Measurements from ENCODE around the gene PANX1.

Gene PANX1

DNA sequence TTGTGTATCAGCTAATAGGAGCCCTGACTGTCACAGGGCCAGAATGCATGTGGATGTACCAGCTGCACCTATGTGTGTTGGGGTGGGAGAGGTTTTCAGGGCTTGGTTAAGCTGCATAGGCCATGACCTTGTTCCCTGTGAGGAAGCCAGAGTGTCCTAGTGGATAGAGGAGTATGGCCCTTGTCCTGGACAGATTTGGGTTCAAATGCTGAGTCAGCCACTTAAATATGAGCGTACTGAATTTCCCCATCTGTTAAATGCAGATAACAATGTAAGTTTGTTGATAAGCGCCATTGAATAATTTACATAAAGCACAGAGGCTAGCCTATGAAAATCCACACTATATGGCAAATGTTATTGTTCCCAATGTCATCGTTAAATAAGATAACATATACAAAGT is 74.4 kb downstream of the PANX1 start:
- in situ Hi-C loops (cut with HindIII; ENCODE audit: low pct_ligation_motif_present, low sequenced_read_pairs): no loop called here
- no peak overlapping the region for H3K27ac ChIP-seq

DNA sequence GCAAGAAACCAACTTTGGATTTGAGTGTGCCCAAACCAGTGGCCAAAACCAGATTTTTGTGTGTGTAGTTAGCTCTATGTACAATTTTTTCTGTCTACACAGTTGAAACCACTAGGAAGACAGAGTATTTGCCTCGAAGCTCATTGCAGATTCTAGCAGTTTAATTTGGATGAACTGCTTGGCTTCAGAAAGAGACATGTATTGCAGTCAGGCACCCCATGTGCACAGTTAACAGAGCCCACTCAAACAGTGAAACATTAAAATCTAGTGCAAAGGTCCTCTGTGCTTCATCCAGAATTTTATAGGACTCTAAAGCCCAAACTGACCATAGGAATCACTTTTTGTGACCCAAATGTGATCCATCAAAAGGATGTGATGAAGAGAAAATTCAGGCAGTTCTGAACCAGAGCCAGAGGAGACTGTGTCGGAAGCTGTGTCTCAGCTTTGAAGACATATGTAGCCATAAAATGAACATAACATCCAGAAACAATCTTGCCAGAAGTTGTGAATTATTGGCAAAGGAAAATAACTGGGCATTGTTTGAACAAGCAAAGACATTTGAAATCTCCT is 82.7 kb downstream of the PANX1 start:
- Histone ChIP-seq H3K27me3 (replicated peaks) (no peaks in the 10 kb centered on the region), H3K27ac (no peak overlapping the region), H3K36me3 (replicated peaks) (no peaks in the 10 kb centered on the region), H3K4me3 (ENCODE audit: low read depth, low read length) (no peak overlapping the region)
- TF ChIP-seq CTCF (IDR thresholded peaks at IDR 0.05; ENCODE audit: low read depth, low read length, missing control alignments): no peak
- no peak for DNase-seq
- in situ Hi-C loops (cut with HindIII; ENCODE audit: low pct_ligation_motif_present, low sequenced_read_pairs): no loop called here

More for the DNA sequence above, 74.4 kb downstream of the PANX1 start:
- Histone ChIP-seq H3K4me3 (ENCODE audit: low read depth, low read length) (no peak overlapping the region), H3K27me3 (replicated peaks) (no peaks in the 10 kb centered on the region), H3K36me3 (replicated peaks) (no peaks in the 10 kb centered on the region)
- TF ChIP-seq CTCF (IDR thresholded peaks at IDR 0.05; ENCODE audit: low read depth, low read length, missing control alignments): no peak
- DNase-seq: no peak

DNA sequence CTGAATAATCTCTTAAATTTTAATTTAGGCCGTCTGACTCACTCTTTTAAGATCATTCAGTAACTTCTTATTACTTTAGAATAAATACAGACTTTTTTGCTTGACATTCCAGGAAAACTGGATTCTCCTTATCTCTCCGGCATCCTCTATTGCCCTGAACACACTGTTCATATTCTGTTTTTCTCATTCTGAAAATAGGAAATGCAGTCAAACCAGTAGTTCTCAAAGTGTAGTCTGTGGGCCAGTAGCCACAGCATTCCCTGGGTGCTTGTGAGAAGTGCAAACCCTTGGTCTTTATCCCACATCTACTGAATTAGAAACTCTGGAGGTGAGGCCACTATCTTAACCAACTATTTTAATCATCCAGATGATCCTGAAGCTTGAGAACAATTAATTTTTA is 84.3 kb downstream of the PANX1 start:
- TF ChIP-seq CTCF (IDR thresholded peaks at IDR 0.05; ENCODE audit: low read depth, low read length, missing control alignments): no peak
- Histone ChIP-seq H3K27ac (no peak overlapping the region), H3K36me3 (replicated peaks) (no peaks in the 10 kb centered on the region), H3K4me3 (ENCODE audit: low read depth, low read length) (no peak overlapping the region), H3K27me3 (replicated peaks) (no peaks in the 10 kb centered on the region)
- in situ Hi-C loops (cut with HindIII; ENCODE audit: low pct_ligation_motif_present, low sequenced_read_pairs): no loop called here
- no peak for DNase-seq

DNA sequence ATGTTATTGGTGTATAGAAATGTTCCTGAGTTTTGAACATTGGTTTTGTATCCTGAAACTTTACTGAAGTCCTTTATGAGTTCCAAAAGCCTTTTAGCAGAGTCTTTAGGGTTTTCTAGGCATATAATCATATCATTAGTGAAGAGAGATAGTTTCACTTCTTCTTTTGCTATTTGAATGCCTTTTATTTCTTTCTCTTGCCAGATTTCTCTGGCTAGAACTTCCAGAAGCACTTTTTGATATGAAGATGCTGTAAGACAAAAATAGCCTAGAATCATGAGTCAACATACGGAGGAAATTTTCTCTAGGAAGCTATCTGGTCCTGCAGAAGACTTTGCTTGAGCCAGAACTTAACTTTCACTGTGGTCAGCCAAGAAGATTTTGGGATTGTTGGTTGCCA is 89.1 kb downstream of the PANX1 start:
- no peak for DNase-seq
- in situ Hi-C loops (cut with HindIII; ENCODE audit: low pct_ligation_motif_present, low sequenced_read_pairs): no loop called here
- Histone ChIP-seq H3K27ac (no peak overlapping the region), H3K4me3 (ENCODE audit: low read depth, low read length) (no peak overlapping the region), H3K36me3 (replicated peaks) (no peaks in the 10 kb centered on the region), H3K27me3 (replicated peaks) (no peaks in the 10 kb centered on the region)
- TF ChIP-seq CTCF (IDR thresholded peaks at IDR 0.05; ENCODE audit: low read depth, low read length, missing control alignments): no peak

GRCh38 chr11:94218372-94218771 is 89.7 kb downstream of the PANX1 start:
- TF ChIP-seq CTCF (IDR thresholded peaks at IDR 0.05; ENCODE audit: low read depth, low read length, missing control alignments): no peak
- Histone ChIP-seq H3K4me3 (ENCODE audit: low read depth, low read length) (no peak overlapping the region), H3K27ac (no peak overlapping the region), H3K27me3 (replicated peaks) (no peaks in the 10 kb centered on the region), H3K36me3 (replicated peaks) (no peaks in the 10 kb centered on the region)
- in situ Hi-C loops (cut with HindIII; ENCODE audit: low pct_ligation_motif_present, low sequenced_read_pairs): no loop called here
- no peak for DNase-seq

- no peak overlapping the region for H3K27ac ChIP-seq
- no peak overlapping the region for H3K4me3 ChIP-seq (ENCODE audit: low read depth, low read length)
- no peak for DNase-seq
- in situ Hi-C loops (cut with HindIII; ENCODE audit: low pct_ligation_motif_present, low sequenced_read_pairs): no loop called here
- H3K36me3 ChIP-seq (replicated peaks): no peaks in the 10 kb centered on the region
- no peaks in the 10 kb centered on the region for H3K27me3 ChIP-seq (replicated peaks)
- TF ChIP-seq CTCF (IDR thresholded peaks at IDR 0.05; ENCODE audit: low read depth, low read length, missing control alignments): no peak
These were observed 91.1 kb downstream of the PANX1 start for GRCh38 chr11:94219771-94220170.
